ENCODE data around the gene RNF41. TPM values are rescaled to one million over a fixed set of nuclear protein-coding genes. Genes with fewer than 3 reads are reported as not detected.

Gene RNF41
- polyA plus RNA-seq, 1 experiment: 97.2 TPM

DNA sequence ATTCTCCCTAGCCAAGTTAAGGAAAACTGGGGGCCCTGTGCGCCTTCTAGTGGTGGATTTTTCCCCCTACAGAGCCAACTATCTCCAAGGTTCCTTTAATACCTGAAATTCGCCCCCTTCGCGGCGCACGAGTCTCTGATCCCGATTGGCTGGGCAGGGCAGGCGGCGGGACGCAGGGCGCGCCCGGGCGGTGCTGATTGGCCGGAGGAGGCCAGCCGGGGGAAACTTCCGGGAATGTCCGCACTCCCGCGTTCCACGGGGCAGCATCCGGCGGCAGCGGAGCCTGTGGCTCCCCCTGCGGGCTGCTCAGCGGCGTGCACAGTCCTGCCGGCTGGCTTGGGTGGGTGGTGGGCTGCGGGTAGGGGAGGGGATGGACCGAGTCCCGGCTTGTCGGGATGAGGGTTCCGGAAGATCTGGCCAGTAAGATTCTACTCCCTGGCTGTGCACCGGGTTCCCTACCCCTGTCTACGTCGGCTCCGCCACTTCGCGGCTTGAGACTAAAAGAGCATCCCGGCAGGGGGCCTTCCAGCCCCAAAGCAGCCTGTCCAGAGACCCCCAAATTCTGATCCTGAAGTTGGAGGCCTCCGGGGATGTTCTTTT is 2.5 kb upstream of the RNF41 start, which contains the start of gene NABP2:
Gene NABP2, plus strand, starts transcription at position 241 of the 600 bp plus-strand sequence. CDS start 515 bp downstream, outside the sequence.
- H3K4me3 ChIP-seq (ENCODE audit: low read depth, low read length): peak within 1 kb of the TSS; percentile 82
- TF ChIP-seq, protein P1, sequence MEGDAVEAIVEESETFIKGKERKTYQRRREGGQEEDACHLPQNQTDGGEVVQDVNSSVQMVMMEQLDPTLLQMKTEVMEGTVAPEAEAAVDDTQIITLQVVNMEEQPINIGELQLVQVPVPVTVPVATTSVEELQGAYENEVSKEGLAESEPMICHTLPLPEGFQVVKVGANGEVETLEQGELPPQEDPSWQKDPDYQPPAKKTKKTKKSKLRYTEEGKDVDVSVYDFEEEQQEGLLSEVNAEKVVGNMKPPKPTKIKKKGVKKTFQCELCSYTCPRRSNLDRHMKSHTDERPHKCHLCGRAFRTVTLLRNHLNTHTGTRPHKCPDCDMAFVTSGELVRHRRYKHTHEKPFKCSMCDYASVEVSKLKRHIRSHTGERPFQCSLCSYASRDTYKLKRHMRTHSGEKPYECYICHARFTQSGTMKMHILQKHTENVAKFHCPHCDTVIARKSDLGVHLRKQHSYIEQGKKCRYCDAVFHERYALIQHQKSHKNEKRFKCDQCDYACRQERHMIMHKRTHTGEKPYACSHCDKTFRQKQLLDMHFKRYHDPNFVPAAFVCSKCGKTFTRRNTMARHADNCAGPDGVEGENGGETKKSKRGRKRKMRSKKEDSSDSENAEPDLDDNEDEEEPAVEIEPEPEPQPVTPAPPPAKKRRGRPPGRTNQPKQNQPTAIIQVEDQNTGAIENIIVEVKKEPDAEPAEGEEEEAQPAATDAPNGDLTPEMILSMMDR (IDR thresholded peaks at IDR 0.05; ENCODE audit: low read depth, low read length): peak; percentile 82
- H3K9me3 ChIP-seq (ENCODE audit: control insufficient read depth, insufficient read depth, low read length): no peaks in the 10 kb centered on the region
- ChIA-PET CTCF (interaction anchor here (0.6 to 4.2 kb wide), 2 partner anchors 15 to 34 kb away, joined by 5 to 73 read pairs; partner anchors contain the start of gene SMARCC2), POLR2A (no interaction called here)
- peak within 1 kb of the TSS; percentile 73 for H3K27ac ChIP-seq (ENCODE audit: low read depth, low read length)
- no peaks in the 10 kb centered on the region for H3K27me3 ChIP-seq (ENCODE audit: control insufficient read depth, insufficient read depth, low read length)
- DNase-seq (ENCODE audit: low read depth, low spot score): peak; percentile 92

DNA sequence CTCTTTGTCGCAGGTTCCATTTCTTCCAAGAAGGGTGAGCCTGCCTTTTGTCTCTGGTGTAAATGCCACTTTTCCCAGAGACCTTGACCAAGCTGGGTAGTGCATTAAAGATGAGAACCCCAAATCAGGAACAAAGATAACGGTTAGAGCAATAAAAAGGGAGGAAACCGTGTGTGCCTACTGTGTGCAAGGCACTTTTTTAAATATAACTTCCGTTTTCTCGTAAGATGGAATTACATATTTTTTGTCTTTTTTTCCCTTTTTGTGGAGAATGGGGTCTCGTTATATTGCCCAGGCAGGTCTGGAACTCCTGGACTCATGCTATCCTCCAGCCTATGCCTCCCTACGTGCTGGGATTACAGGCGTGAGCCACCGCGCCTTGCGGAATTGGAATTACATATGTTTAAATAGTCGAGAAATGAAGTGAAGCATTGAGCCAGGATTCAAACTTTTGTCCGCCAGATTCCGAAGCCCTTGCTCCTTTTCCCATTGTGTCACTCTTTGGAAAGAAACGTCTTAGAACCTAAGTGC is 1.9 kb upstream of the RNF41 start:
- ChIA-PET CTCF (interaction anchor here (0.6 to 4.2 kb wide), 2 partner anchors 14 to 33 kb away, joined by 5 to 73 read pairs; partner anchors contain the start of gene SMARCC2), POLR2A (no interaction called here)
- Histone ChIP-seq H3K27ac (ENCODE audit: low read depth, low read length) (peak overlapping the region; percentile 73), H3K4me3 (ENCODE audit: low read depth, low read length) (peak overlapping the region; percentile 37; the same call in 1 of the 2 replicates), H3K9me3 (ENCODE audit: control insufficient read depth, insufficient read depth, low read length) (no peaks in the 10 kb centered on the region), H3K27me3 (ENCODE audit: control insufficient read depth, insufficient read depth, low read length) (no peaks in the 10 kb centered on the region)
- TF ChIP-seq, protein P1 (IDR thresholded peaks at IDR 0.05; ENCODE audit: low read depth, low read length): no peak
- no peak for DNase-seq (ENCODE audit: low read depth, low spot score)

DNA sequence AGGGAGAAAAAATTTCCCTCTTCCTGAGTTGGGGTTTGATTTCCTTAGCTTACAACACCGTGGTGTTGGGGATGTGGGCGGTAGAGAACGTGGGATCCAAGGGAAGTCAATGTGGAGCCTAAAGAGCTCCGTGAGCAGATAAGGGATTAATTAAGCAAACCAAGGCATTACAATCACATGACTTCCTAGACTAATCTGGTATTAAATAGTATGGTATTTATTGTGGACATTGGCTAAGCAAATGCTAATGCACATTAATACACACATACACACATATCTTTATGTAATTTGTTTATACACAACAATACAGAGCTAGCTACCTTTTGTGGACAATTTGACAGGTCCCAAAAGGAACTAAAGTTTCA is 791 bp upstream of the RNF41 start:
- TF ChIP-seq, protein P1 (IDR thresholded peaks at IDR 0.05; ENCODE audit: low read depth, low read length): no peak
- Histone ChIP-seq H3K9me3 (ENCODE audit: control insufficient read depth, insufficient read depth, low read length) (no peaks in the 10 kb centered on the region), H3K27me3 (ENCODE audit: control insufficient read depth, insufficient read depth, low read length) (no peaks in the 10 kb centered on the region), H3K27ac (ENCODE audit: low read depth, low read length) (peak overlapping the region; percentile 96), H3K4me3 (ENCODE audit: low read depth, low read length) (peak overlapping the region; percentile 91)
- ChIA-PET POLR2A (interaction anchor here (1.3 to 2.9 kb wide), 9 partner anchors 11 to 136 kb away, joined by 5 to 30 read pairs (median 9); partner anchors contain the start of genes MYL6, SMARCC2 and ZC3H10), CTCF (interaction anchor here (0.9 to 4.2 kb wide), 11 partner anchors 9 to 103 kb away, joined by 3 to 73 read pairs (median 5); partner anchors contain the start of genes ANKRD52, SMARCC2 and ZC3H10)
- DNase-seq (ENCODE audit: low read depth, low spot score): no peak

DNA sequence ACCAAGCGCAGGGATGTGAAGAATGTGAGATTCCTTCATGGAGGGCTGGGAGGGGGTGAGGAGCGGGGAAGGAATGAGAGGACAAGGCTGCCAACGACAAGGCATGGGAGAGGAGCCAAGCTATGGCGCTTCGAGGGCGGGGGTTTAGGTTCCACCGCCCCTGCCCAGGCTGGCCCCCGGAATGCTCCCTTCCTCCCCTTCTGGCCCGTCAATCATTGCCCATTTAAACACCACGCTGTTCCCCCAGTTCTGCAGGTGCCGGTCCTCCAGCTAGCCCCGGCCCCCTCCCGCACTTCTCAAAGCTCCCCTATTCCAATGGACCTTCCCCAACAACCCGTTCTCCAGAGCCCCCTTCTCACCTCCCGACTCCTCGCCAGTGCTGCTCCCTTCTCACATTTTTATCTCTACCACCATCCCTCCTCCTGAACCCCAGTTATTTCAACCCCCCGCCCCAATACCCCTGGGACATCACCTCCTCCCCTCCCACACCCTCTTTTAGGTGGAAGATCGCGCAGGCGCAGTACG is 428 bp downstream of the RNF41 start:
- CTCF ChIA-PET: interaction anchor here (0.8 to 4.2 kb wide), 10 partner anchors 14 to 102 kb away, joined by 3 to 73 read pairs (median 10); partner anchors contain the start of genes ANKRD52, SMARCC2 and ZC3H10
- no peaks in the 10 kb centered on the region for H3K27me3 ChIP-seq (ENCODE audit: control insufficient read depth, insufficient read depth, low read length)
- H3K9me3 ChIP-seq (ENCODE audit: control insufficient read depth, insufficient read depth, low read length): no peaks in the 10 kb centered on the region
- H3K4me3 ChIP-seq (ENCODE audit: low read depth, low read length): peak overlapping the region; percentile 91
- TF ChIP-seq, protein P1 (IDR thresholded peaks at IDR 0.05; ENCODE audit: low read depth, low read length): no peak
- POLR2A ChIA-PET: interaction anchor here (0.5 to 2.9 kb wide), 24 partner anchors 10 to 374 kb away, joined by 3 to 30 read pairs (median 5); partner anchors contain the start of genes ANKRD52, CNPY2, COQ10A and ESYT1
- DNase-seq (ENCODE audit: low read depth, low spot score): peak; percentile 46
- H3K27ac ChIP-seq (ENCODE audit: low read depth, low read length): peak overlapping the region; percentile 96

All from AG04450 (cell line).